NCI-H774 (cell line): Measurements from ENCODE around the gene TRIM49D2.
"Not testable (repeated sequence)": the region's sequence is repeated elsewhere in the genome, so short reads cannot be mapped to it uniquely, and the experiment has no call there.

ENCODE experiments used
- DNase-seq: peaks from one replicate; lab custom pipeline; 2025; lab: John Stamatoyannopoulos, UW

The TRIM49D2 gene

DNA sequence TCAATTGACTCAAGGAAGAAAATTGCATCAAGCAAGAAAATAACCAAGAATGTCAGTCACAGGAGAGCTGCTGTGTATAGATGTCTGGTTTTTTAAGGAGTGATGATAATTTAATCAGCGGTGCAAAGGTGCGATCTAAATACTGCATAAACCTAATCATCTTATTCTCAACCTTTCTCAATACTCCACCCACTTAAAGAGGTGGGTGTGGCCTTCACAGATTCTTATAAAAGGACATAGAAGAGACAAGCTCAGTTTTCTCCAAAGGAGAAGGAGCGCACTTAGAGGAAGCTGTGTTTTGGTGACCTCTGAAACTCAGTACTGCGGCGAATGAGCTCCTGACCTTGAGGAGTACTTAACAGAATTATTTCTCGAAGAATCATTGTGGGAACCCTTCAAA lies at the start of gene TRIM49D2:
TSS of gene TRIM49D2 (plus strand) at position 301 of the 400 bp plus-strand sequence. CDS start 2,698 bp downstream, outside the sequence.
- DNase-seq: not testable (repeated sequence)

DNA sequence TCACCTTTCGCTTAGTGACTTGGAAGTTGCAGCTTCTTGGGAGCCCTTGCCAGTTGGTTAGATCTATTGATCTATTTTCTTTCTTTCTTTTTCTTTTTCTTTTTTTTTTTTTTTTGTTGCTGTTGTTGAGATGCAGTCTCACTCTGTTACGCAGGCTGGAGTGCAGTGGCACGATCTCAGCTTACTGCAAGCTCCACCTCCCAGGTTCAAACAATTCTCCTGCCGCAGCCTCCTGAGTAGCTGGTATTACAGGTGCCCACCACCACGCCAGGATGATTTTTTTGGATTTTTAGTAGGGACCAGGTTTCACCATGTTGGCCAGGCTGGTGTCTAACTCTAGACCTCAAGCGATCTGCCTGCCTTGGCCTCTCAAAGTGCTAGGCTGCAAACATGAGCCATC lies 46.4 kb upstream of the TRIM49D2 start:
- not testable (repeated sequence) for DNase-seq

GRCh38 chr11:89893245-89893644 lies 30.6 kb upstream of the TRIM49D2 start:
- not testable (repeated sequence) for DNase-seq

DNA sequence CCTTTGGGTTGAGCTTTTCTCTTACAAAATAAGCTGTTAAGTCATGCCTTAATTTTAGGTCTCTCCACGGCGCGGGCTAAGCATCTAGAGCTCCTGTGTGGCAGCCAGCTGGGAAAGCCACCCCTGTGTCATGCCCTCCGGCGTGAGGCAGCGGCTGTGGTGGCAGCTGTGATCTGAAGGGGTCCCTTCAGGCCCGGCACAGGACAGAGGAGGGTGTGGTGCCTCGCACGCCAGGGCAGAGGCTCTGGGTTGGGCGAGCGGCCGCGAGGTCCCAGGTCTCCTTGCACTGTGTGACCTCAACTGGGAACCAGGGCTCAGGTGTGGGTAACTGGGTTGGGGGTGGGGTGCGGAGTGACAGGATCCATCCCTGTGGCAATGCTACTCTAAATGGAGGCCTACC lies 23.1 kb upstream of the TRIM49D2 start:
- not testable (repeated sequence) for DNase-seq

GRCh38 chr11:89922195-89922660 lies 1.6 kb upstream of the TRIM49D2 start, which contains the start of gene TRIM49D1:
TRIM49D1 (minus strand) TSS chr11:89922245; CDS start chr11:89917710, 4,535 bp downstream.
- no peak for DNase-seq

DNA sequence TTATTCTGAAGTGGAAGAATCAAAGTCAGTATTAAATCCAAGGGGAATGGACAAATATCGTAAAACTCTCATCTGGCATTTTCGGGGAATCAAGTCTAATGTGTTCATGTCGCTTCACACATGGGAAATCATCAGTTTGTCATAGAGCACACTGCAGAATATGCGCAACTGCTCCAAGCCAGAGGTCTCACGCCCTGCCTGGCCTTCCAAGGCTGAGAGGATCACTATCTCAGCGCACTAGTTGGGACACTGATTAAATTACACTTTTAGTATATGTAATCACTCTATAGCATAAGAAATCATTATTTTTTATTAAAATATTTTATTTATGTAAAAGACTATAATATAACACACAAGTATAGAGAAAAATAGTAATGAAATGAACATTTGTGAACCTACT lies 37.0 kb downstream of the TRIM49D2 start:
- not testable (repeated sequence) for DNase-seq

DNA sequence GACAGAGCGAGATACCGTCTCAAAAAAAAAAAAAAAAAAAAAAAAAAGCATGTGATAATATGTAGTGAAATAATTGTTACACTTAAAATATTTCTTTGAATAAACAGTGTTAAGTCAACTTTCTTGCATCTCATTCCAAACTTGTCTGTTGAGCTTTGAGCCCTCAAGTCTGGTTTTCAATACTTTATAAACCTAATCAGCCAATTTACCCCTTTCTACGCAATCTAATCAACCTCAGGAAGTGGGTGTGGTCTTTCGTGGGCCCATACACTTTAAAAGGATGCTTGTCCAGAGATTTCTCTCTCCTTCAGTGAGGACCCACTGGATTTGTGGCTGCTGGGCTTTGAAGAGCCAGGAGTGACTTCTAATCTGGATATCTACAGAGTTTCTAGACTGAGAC lies 41.9 kb downstream of the TRIM49D2 start, which contains the start of gene TRIM64:
TSS of gene TRIM64 (plus strand) at position 301 of the 400 bp plus-strand sequence. CDS start 2,467 bp downstream, outside the sequence.
- DNase-seq: not testable (repeated sequence)
